Loucy (cell line): ENCODE data around the gene AP1G2.

Source experiments
- H2AFZ ChIP-seq: fragments of 200-600 bp; sonication (generic); 2 replicates; pipeline ENCODE4 v1.6.0; 2016; ENCODE audit warnings: antibody characterized with exemption, mild to moderate bottlenecking, low read length, moderate library complexity
- H3F3A ChIP-seq: fragments of 200-600 bp; 2 replicates; pipeline ENCODE4 v1.6.0; 2016; ENCODE audit warnings: antibody characterized with exemption, low read depth, mild to moderate bottlenecking
- H3K27me3 ChIP-seq: fragments of 200-600 bp; sonication (generic); 2 replicates; pipeline ENCODE4 v1.6.1; 2014; ENCODE audit warnings: low read length, mild to moderate bottlenecking; ENCODE audit not compliant: insufficient read depth, poor library complexity, severe bottlenecking
- H3K36me3 ChIP-seq: fragments of 200-600 bp; sonication (generic); 2 replicates; pipeline ENCODE4 v1.6.1; 2016; ENCODE audit warnings: low read length; ENCODE audit not compliant: insufficient read depth
- H3K4me1 ChIP-seq: fragments of 200-600 bp; sonication (generic); 2 replicates; pipeline ENCODE4 v1.5.1; 2014; ENCODE audit warnings: low read length, mild to moderate bottlenecking; ENCODE audit not compliant: insufficient read depth, poor library complexity, severe bottlenecking
- H3K4me2 ChIP-seq: fragments of 200-600 bp; sonication (generic); 2 replicates; pipeline ENCODE4 v1.6.0; 2014; ENCODE audit warnings: antibody characterized with exemption, low read length, low read depth, mild to moderate bottlenecking; ENCODE audit not compliant: poor library complexity, severe bottlenecking
- H3K4me3 ChIP-seq: fragments of 200-600 bp; sonication (generic); 2 replicates; pipeline ENCODE4 v1.5.1; 2014; ENCODE audit warnings: low read length, mild to moderate bottlenecking, mixed read lengths; ENCODE audit not compliant: poor library complexity, severe bottlenecking
- H3K79me2 ChIP-seq: fragments of 200-600 bp; sonication (generic); 2 replicates; pipeline ENCODE4 v1.6.1; 2014; ENCODE audit warnings: low read length; ENCODE audit not compliant: insufficient read depth
- H3K9ac ChIP-seq: fragments of 200-600 bp; sonication (generic); 2 replicates; pipeline ENCODE4 v1.6.0; 2014; ENCODE audit warnings: mild to moderate bottlenecking, low read depth, low read length, moderate library complexity; ENCODE audit not compliant: poor library complexity, severe bottlenecking
- H3K9me2 ChIP-seq: fragments of 200-600 bp; sonication (generic); replicated peaks from 2 replicates; pipeline ENCODE4 v1.6.1; 2016; ENCODE audit warnings: low read depth, low read length, mixed read lengths
- H3K9me3 ChIP-seq: fragments of 200-600 bp; sonication (generic); 2 replicates; pipeline ENCODE4 v1.6.1; 2014; ENCODE audit warnings: mild to moderate bottlenecking, antibody characterized with exemption, low read length, low read depth; ENCODE audit not compliant: insufficient read depth
- H4K20me1 ChIP-seq: fragments of 200-600 bp; sonication (generic); 2 replicates; pipeline ENCODE4 v1.6.0; 2014; ENCODE audit warnings: antibody characterized with exemption, low read length, mild to moderate bottlenecking; ENCODE audit not compliant: insufficient read depth, poor library complexity, severe bottlenecking
- CTCF ChIP-seq: fragments of 200-600 bp; sonication (generic); conservative IDR thresholded peaks from 2 replicates; pipeline ENCODE4 v1.5.1; 2014; ENCODE audit warnings: mild to moderate bottlenecking, antibody characterized with exemption, low read length
- EZH2phosphoT487 ChIP-seq: fragments of 200-600 bp; IDR thresholded peaks from 2 replicates; pipeline ENCODE4 v1.6.1; 2018; ENCODE audit warnings: antibody characterized with exemption, mild to moderate bottlenecking, moderate library complexity, borderline replicate concordance

AP1G2 gene

GRCh38 chr14:23613242-23614070 lies 45.9 kb upstream of the AP1G2 start:
- H3K36me3 ChIP-seq: no peaks in the 10 kb centered on the region
- H3F3A ChIP-seq: peaks cover 3% of the 10 kb centered on the region; the same call in 1 of the 2 replicates
- peaks cover 24% of the 10 kb centered on the region for H3K27me3 ChIP-seq
- H2AFZ ChIP-seq: no peak overlapping the region
- no peaks in the 10 kb centered on the region for H3K9me3 ChIP-seq
- no peaks in the 10 kb centered on the region for H3K79me2 ChIP-seq
- H3K9me2 ChIP-seq: no peaks in the 10 kb centered on the region
- H3K4me1 ChIP-seq: peaks cover 20% of the 10 kb centered on the region
- H4K20me1 ChIP-seq: no peaks in the 10 kb centered on the region
- H3K4me2 ChIP-seq: no peak overlapping the region
- no peak overlapping the region for H3K4me3 ChIP-seq
- no peak for TF ChIP-seq EZH2phosphoT487
- TF ChIP-seq CTCF: no peak
- H3K9ac ChIP-seq: no peak overlapping the region

GRCh38 chr14:23612802-23613201 lies 45.2 kb upstream of the AP1G2 start:
- no peak overlapping the region for H3K9ac ChIP-seq
- no peaks in the 10 kb centered on the region for H3K36me3 ChIP-seq
- H2AFZ ChIP-seq: no peak overlapping the region
- H3K9me3 ChIP-seq: no peaks in the 10 kb centered on the region
- H3K4me2 ChIP-seq: no peak overlapping the region
- H3K4me1 ChIP-seq: peaks cover 20% of the 10 kb centered on the region
- no peak overlapping the region for H3K4me3 ChIP-seq
- H3K27me3 ChIP-seq: peaks cover 17% of the 10 kb centered on the region
- H4K20me1 ChIP-seq: no peaks in the 10 kb centered on the region
- TF ChIP-seq EZH2phosphoT487 (no peak), CTCF (no peak)
- no peaks in the 10 kb centered on the region for H3K79me2 ChIP-seq
- H3K9me2 ChIP-seq: no peaks in the 10 kb centered on the region
- H3F3A ChIP-seq: peaks cover 3% of the 10 kb centered on the region; the same call in 1 of the 2 replicates

- peaks cover 3% of the 10 kb centered on the region; the same call in 1 of the 2 replicates for H3F3A ChIP-seq
- no peaks in the 10 kb centered on the region for H3K9me3 ChIP-seq
- no peaks in the 10 kb centered on the region for H3K9me2 ChIP-seq
- H3K4me2 ChIP-seq: no peak overlapping the region
- H3K4me3 ChIP-seq: no peak overlapping the region
- no peaks in the 10 kb centered on the region for H4K20me1 ChIP-seq
- H3K79me2 ChIP-seq: no peaks in the 10 kb centered on the region
- H3K36me3 ChIP-seq: no peaks in the 10 kb centered on the region
- H3K27me3 ChIP-seq: peaks cover 13% of the 10 kb centered on the region
- H2AFZ ChIP-seq: no peak overlapping the region
- H3K9ac ChIP-seq: no peak overlapping the region
- peaks cover 20% of the 10 kb centered on the region for H3K4me1 ChIP-seq
- TF ChIP-seq CTCF (no peak), EZH2phosphoT487 (no peak)
These were observed 44.8 kb upstream of the AP1G2 start for GRCh38 chr14:23612354-23612732.
